ENCODE measurements around the gene NR6A1. TPM values are rescaled to one million over a fixed set of nuclear protein-coding genes. Genes with fewer than 3 reads are reported as not detected.

NR6A1 gene
- total RNA-seq, 4 donors from 2014 or later = 9.7 to 14.6 (median 12.5) TPM

GRCh38 chr9:124631326-124631725 is 139.8 kb downstream of the NR6A1 start:
- Histone ChIP-seq H3K4me3 (no peak overlapping the region), H3K4me1 (no peaks in the 10 kb centered on the region), H3K27ac (no peak overlapping the region), H3K36me3 (no peaks in the 10 kb centered on the region), H3K27me3 (no peaks in the 10 kb centered on the region), H3K9me3 (no peaks in the 10 kb centered on the region)
- TF ChIP-seq CTCF (IDR thresholded peaks at IDR 0.05) (no peak), POLR2AphosphoS5 (IDR thresholded peaks at IDR 0.05) (no peak), POLR2A (IDR thresholded peaks at IDR 0.05) (no peak), EP300 (IDR thresholded peaks at IDR 0.05; ENCODE audit: low read depth) (no peak)
- in situ Hi-C loops (cut with MboI; ENCODE audit: low pct_ligation_motif_present in 1 of 4, low pct_unique_long_range_greater_than_20kb in 1 of 4, low sequenced_read_pairs in 3 of 4) (no loop called here), intact Hi-C loops (cut with DNase I; ENCODE audit: low total_unique reads) (no loop called here)
- no peak for DNase-seq

DNA sequence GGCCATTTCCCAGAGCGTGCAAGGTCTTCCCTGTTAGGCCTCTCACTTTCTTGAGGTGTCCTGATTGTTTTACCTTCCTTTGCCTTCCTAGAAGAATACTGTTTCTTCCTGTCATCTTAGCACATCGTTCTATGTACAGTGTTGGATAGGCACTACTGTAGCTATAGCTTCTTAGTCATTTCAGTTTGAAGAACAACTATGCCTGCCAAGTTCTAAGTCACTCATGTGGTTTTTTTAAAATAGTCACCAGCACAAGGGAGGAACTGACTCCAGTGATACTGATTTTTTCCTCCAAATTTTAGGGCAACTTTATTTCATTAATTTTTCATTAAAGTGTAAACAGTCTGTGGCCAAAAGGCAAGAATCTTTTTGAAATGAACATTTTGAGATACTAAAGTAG is 141.5 kb downstream of the NR6A1 start:
- DNase-seq = no peak
- Histone ChIP-seq H3K27ac (no peak overlapping the region), H3K36me3 (no peaks in the 10 kb centered on the region), H3K4me3 (no peak overlapping the region), H3K27me3 (no peaks in the 10 kb centered on the region), H3K9me3 (no peaks in the 10 kb centered on the region), H3K4me1 (no peaks in the 10 kb centered on the region)
- no peak for TF ChIP-seq POLR2AphosphoS5 (IDR thresholded peaks at IDR 0.05)
- TF ChIP-seq CTCF (IDR thresholded peaks at IDR 0.05) = no peak
- no peak for TF ChIP-seq POLR2A (IDR thresholded peaks at IDR 0.05)
- no peak for TF ChIP-seq EP300 (IDR thresholded peaks at IDR 0.05; ENCODE audit: low read depth)
- in situ Hi-C loops (cut with MboI; ENCODE audit: low pct_ligation_motif_present in 1 of 4, low pct_unique_long_range_greater_than_20kb in 1 of 4, low sequenced_read_pairs in 3 of 4) = no loop called here
- intact Hi-C loops (cut with DNase I; ENCODE audit: low total_unique reads) = no loop called here
- WGBS, 2 donors (ENCODE audit: low coverage in 1 of 2) = 77 to 79% methylated on average over 2 of the region's 2 CpGs

GRCh38 chr9:124628741-124629140 is 142.4 kb downstream of the NR6A1 start:
- in situ Hi-C loops (cut with MboI; ENCODE audit: low pct_ligation_motif_present in 1 of 4, low pct_unique_long_range_greater_than_20kb in 1 of 4, low sequenced_read_pairs in 3 of 4) = no loop called here
- no peaks in the 10 kb centered on the region for H3K4me1 ChIP-seq
- H3K27me3 ChIP-seq = no peaks in the 10 kb centered on the region
- intact Hi-C loops (cut with DNase I; ENCODE audit: low total_unique reads) = no loop called here
- TF ChIP-seq POLR2AphosphoS5 (IDR thresholded peaks at IDR 0.05) = no peak
- no peak for TF ChIP-seq EP300 (IDR thresholded peaks at IDR 0.05; ENCODE audit: low read depth)
- no peaks in the 10 kb centered on the region for H3K9me3 ChIP-seq
- no peak overlapping the region for H3K4me3 ChIP-seq
- DNase-seq = no peak
- 94% methylated on average over 6 to 11 of the region's 11 CpGs for WGBS, 2 donors (ENCODE audit: low coverage in 1 of 2)
- H3K27ac ChIP-seq = no peak overlapping the region
- H3K36me3 ChIP-seq = no peaks in the 10 kb centered on the region

DNA sequence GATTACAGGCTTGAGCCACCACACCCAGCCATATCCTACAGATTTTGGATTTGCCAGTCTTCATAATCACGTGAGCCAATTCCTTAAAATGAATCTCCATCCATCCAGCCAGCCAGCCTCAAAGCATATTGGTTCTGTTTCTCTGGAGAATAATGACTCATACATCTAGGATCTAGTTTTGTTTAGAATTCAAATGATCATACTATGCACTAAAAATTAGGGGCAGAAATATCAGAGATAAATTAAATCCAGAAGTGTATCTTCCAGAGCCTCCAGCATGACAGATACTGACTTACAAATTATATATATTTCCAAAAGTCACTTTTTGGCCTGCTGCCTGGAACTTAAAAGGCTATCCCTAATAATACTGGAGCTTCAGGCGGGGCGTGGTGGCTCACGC is 144.8 kb downstream of the NR6A1 start:
- no peak overlapping the region for H3K4me3 ChIP-seq
- DNase-seq = no peak
- in situ Hi-C loops (cut with MboI; ENCODE audit: low pct_ligation_motif_present in 1 of 4, low pct_unique_long_range_greater_than_20kb in 1 of 4, low sequenced_read_pairs in 3 of 4) (no loop called here), intact Hi-C loops (cut with DNase I; ENCODE audit: low total_unique reads) (no loop called here)
- no peaks in the 10 kb centered on the region for H3K27me3 ChIP-seq
- no peaks in the 10 kb centered on the region for H3K4me1 ChIP-seq
- H3K36me3 ChIP-seq = no peaks in the 10 kb centered on the region
- H3K27ac ChIP-seq = no peak overlapping the region
- no peaks in the 10 kb centered on the region for H3K9me3 ChIP-seq
- 63 to 81% methylated on average over 1 to 4 of the region's 4 CpGs for WGBS, 2 donors (ENCODE audit: low coverage in 1 of 2)
- no peak for TF ChIP-seq EP300 (IDR thresholded peaks at IDR 0.05; ENCODE audit: low read depth)
- TF ChIP-seq POLR2A (IDR thresholded peaks at IDR 0.05) = no peak
- TF ChIP-seq POLR2AphosphoS5 (IDR thresholded peaks at IDR 0.05) = no peak
- TF ChIP-seq CTCF (IDR thresholded peaks at IDR 0.05) = no peak

DNA sequence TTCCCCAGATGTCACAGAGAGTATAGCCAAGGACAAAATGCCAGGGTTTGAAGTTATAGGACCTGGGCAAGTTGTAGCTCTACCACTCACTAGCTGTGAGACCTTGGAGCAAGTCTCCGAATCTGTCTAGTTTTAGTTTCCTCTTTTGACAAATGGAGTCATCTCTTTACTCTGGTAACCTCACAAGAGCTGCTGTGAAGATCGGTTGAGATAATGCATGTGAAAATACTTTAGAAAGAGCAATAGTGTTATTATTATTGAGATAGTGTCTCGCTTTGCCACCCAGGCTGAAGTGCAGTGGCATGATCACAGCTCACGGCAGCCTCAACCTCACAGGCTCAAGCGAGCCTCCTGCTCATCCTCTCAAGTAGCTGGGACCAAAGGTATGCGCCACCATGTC is 146.0 kb downstream of the NR6A1 start:
- no peak overlapping the region for H3K4me3 ChIP-seq
- no peaks in the 10 kb centered on the region for H3K27me3 ChIP-seq
- 93% methylated on average over 6 of the region's 6 CpGs; no CpG with 5 or more reads in 1 of the 2 donors for WGBS, 2 donors (ENCODE audit: low coverage in 1 of 2)
- TF ChIP-seq POLR2AphosphoS5 (IDR thresholded peaks at IDR 0.05) (no peak), POLR2A (IDR thresholded peaks at IDR 0.05) (no peak), CTCF (IDR thresholded peaks at IDR 0.05) (no peak), EP300 (IDR thresholded peaks at IDR 0.05; ENCODE audit: low read depth) (no peak)
- in situ Hi-C loops (cut with MboI; ENCODE audit: low pct_ligation_motif_present in 1 of 4, low pct_unique_long_range_greater_than_20kb in 1 of 4, low sequenced_read_pairs in 3 of 4) = no loop called here
- no peaks in the 10 kb centered on the region for H3K4me1 ChIP-seq
- intact Hi-C loops (cut with DNase I; ENCODE audit: low total_unique reads) = no loop called here
- H3K9me3 ChIP-seq = no peaks in the 10 kb centered on the region
- H3K27ac ChIP-seq = no peak overlapping the region
- DNase-seq = no peak
- H3K36me3 ChIP-seq = no peaks in the 10 kb centered on the region
